Measurements from ENCODE around the gene SRPK3. TPM values are rescaled to one million over a fixed set of nuclear protein-coding genes. Genes with fewer than 3 reads are reported as not detected.

The SRPK3 gene
- polyA plus RNA-seq, 1 of the 3 experiments (the other 2 are of a cell fraction) = 0.74 TPM

GRCh38 chrX:153827903-153828302, 47.1 kb downstream of the SRPK3 start:
- TF ChIP-seq NFIC (IDR thresholded peaks at IDR 0.05; ENCODE audit: borderline replicate concordance) = no peak
- TF ChIP-seq SMC3 (IDR thresholded peaks at IDR 0.05; ENCODE audit: low read depth, low read length) = no peak
- TF ChIP-seq CHD2 (IDR thresholded peaks at IDR 0.05; ENCODE audit: low read length, partially characterized antibody) = no peak
- TF ChIP-seq EP300 (IDR thresholded peaks at IDR 0.05; ENCODE audit: borderline replicate concordance in 1 of 2, low read depth in 1 of 2, low read length in 1 of 2) = no peak
- TF ChIP-seq, protein P1, sequence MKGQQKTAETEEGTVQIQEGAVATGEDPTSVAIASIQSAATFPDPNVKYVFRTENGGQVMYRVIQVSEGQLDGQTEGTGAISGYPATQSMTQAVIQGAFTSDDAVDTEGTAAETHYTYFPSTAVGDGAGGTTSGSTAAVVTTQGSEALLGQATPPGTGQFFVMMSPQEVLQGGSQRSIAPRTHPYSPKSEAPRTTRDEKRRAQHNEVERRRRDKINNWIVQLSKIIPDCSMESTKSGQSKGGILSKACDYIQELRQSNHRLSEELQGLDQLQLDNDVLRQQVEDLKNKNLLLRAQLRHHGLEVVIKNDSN (IDR thresholded peaks at IDR 0.05; ENCODE audit: borderline replicate concordance, low read depth) = no peak
- no peak for TF ChIP-seq GABPA (IDR thresholded peaks at IDR 0.05; ENCODE audit: low read depth)
- TF ChIP-seq IRF3 (IDR thresholded peaks at IDR 0.05; ENCODE audit: low read depth, low read length) = no peak
- no peak for TF ChIP-seq FOXJ3 (CRISPR knock-in tag; IDR thresholded peaks at IDR 0.05)
- TF ChIP-seq NRF1 (IDR thresholded peaks at IDR 0.05; ENCODE audit: low read depth, low read length) = no peak
- no peak for TF ChIP-seq ELF1 (IDR thresholded peaks at IDR 0.05)
- TF ChIP-seq EZH2phosphoT487 (IDR thresholded peaks at IDR 0.05; ENCODE audit: borderline replicate concordance, low read depth) = no peak
- TF ChIP-seq RAD21 (IDR thresholded peaks at IDR 0.05; ENCODE audit: low read length) = no peak
- TF ChIP-seq GATA2 (CRISPR knock-in tag; IDR thresholded peaks at IDR 0.05) = no peak
- no peak for TF ChIP-seq MXI1 (IDR thresholded peaks at IDR 0.05; ENCODE audit: low read depth, low read length)
- no peaks in the 10 kb centered on the region for H3K36me3 ChIP-seq (replicated peaks in 1 of 2; ENCODE audit: control insufficient read depth in 1 of 2, insufficient read depth in 2 of 2, low read length in 1 of 2)
- no peak overlapping the region for H3K4me3 ChIP-seq (ENCODE audit: low read depth in 2 of 2, low read length in 1 of 2)
- CTCF ChIA-PET = interaction anchor here (1.4 kb wide), 1 partner anchor 57 kb away, joined by 4 read pairs; no protein-coding TSS in a partner anchor
- H3K9me3 ChIP-seq = no peaks in the 10 kb centered on the region
- peaks cover 0 to 2% of the 10 kb centered on the region in 2 experiments; a peak in 1 of 4 replicates for H3K4me1 ChIP-seq (ENCODE audit: control insufficient read depth in 1 of 2, insufficient read depth in 2 of 2, low read depth in 1 of 2, low read length in 1 of 2)
- H3K9ac ChIP-seq = no peak overlapping the region
- no peak overlapping the region for H3K4me2 ChIP-seq
- WGBS (ENCODE audit: low lambda C conversion rate) = 65% methylated on average over 9 of the region's 9 CpGs
- POLR2A ChIA-PET = no interaction called here
- no peak overlapping the region for H3K27ac ChIP-seq (ENCODE audit: low read depth in 2 of 2, low read length in 1 of 2)
- H4K20me1 ChIP-seq (ENCODE audit: insufficient read depth) = peaks cover 5% of the 10 kb centered on the region; the same call in 1 of the 2 replicates
- peak; percentile 8 for DNase-seq
- peaks cover 5% of the 10 kb centered on the region for H3F3A ChIP-seq (replicated peaks; ENCODE audit: insufficient read depth)
- no peak overlapping the region for H2AFZ ChIP-seq (ENCODE audit: low read depth)
- peaks cover 51% of the 10 kb centered on the region for H3K27me3 ChIP-seq (ENCODE audit: insufficient read depth)
- no peaks in the 10 kb centered on the region for H3K79me2 ChIP-seq (ENCODE audit: insufficient read depth)
- H3K9me2 ChIP-seq = no peaks in the 10 kb centered on the region

DNA sequence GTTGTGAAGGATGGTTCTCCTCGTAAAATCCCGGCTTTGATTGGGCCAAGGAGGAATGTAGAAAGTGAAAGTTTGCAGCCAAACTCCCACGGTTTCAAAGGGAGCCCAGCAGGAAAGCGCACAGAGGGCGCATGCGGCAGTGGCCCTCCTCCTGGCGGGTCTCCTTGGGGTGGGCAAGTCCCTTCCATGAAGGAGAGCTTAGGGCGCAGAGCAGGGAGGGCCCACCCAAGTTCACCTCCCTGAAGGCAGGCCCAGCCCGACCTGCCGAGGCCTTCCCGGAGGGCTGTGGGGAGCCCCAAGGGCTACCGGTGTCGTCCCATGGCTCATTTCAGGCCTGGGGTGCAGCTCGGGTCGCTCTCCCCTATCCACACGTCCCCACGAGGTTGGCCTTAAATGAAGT, 47.5 kb downstream of the SRPK3 start:
- no peaks in the 10 kb centered on the region for H3K9me2 ChIP-seq
- no peak overlapping the region for H3K4me2 ChIP-seq
- no peak overlapping the region for H3K4me3 ChIP-seq (ENCODE audit: low read depth in 2 of 2, low read length in 1 of 2)
- H2AFZ ChIP-seq (ENCODE audit: low read depth) = no peak overlapping the region
- H3K27me3 ChIP-seq (ENCODE audit: insufficient read depth) = peaks cover 55% of the 10 kb centered on the region
- ChIA-PET POLR2A (no interaction called here), CTCF (interaction anchor here (1.1 to 1.4 kb wide), 4 partner anchors 50 to 118 kb away, joined by 3 to 4 read pairs (median 3); no protein-coding TSS in a partner anchor)
- peaks cover 5% of the 10 kb centered on the region for H3F3A ChIP-seq (replicated peaks; ENCODE audit: insufficient read depth)
- no peaks in the 10 kb centered on the region for H3K9me3 ChIP-seq
- H3K27ac ChIP-seq (ENCODE audit: low read depth in 2 of 2, low read length in 1 of 2) = no peak overlapping the region
- H3K79me2 ChIP-seq (ENCODE audit: insufficient read depth) = no peaks in the 10 kb centered on the region
- H3K9ac ChIP-seq = no peak overlapping the region
- peaks cover 5% of the 10 kb centered on the region; the same call in 1 of the 2 replicates for H4K20me1 ChIP-seq (ENCODE audit: insufficient read depth)
- WGBS (ENCODE audit: low lambda C conversion rate) = 69% methylated on average over 16 of the region's 17 CpGs
- peaks cover 0 to 2% of the 10 kb centered on the region in 2 experiments; a peak in 1 of 4 replicates for H3K4me1 ChIP-seq (ENCODE audit: control insufficient read depth in 1 of 2, insufficient read depth in 2 of 2, low read depth in 1 of 2, low read length in 1 of 2)
- no peak for DNase-seq
- H3K36me3 ChIP-seq (replicated peaks in 1 of 2; ENCODE audit: control insufficient read depth in 1 of 2, insufficient read depth in 2 of 2, low read length in 1 of 2) = no peaks in the 10 kb centered on the region
- TF ChIP-seq, protein P1 (IDR thresholded peaks at IDR 0.05; ENCODE audit: borderline replicate concordance, low read depth) = no peak
- TF ChIP-seq, protein P2, sequence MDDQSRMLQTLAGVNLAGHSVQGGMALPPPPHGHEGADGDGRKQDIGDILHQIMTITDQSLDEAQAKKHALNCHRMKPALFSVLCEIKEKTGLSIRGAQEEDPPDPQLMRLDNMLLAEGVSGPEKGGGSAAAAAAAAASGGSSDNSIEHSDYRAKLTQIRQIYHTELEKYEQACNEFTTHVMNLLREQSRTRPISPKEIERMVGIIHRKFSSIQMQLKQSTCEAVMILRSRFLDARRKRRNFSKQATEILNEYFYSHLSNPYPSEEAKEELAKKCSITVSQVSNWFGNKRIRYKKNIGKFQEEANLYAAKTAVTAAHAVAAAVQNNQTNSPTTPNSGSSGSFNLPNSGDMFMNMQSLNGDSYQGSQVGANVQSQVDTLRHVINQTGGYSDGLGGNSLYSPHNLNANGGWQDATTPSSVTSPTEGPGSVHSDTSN (IDR thresholded peaks at IDR 0.05) = no peak
- TF ChIP-seq GATA2 (CRISPR knock-in tag; IDR thresholded peaks at IDR 0.05) (no peak), EZH2phosphoT487 (IDR thresholded peaks at IDR 0.05; ENCODE audit: borderline replicate concordance, low read depth) (no peak), TAF1 (IDR thresholded peaks at IDR 0.05; ENCODE audit: borderline replicate concordance, low read depth, low read length) (no peak), TCF12 (IDR thresholded peaks at IDR 0.05) (no peak), FOSL2 (IDR thresholded peaks at IDR 0.05; ENCODE audit: borderline replicate concordance, low read depth) (no peak), SIN3A (IDR thresholded peaks at IDR 0.05; ENCODE audit: borderline replicate concordance, low read depth, low read length) (no peak)
- TF ChIP-seq, protein P3, sequence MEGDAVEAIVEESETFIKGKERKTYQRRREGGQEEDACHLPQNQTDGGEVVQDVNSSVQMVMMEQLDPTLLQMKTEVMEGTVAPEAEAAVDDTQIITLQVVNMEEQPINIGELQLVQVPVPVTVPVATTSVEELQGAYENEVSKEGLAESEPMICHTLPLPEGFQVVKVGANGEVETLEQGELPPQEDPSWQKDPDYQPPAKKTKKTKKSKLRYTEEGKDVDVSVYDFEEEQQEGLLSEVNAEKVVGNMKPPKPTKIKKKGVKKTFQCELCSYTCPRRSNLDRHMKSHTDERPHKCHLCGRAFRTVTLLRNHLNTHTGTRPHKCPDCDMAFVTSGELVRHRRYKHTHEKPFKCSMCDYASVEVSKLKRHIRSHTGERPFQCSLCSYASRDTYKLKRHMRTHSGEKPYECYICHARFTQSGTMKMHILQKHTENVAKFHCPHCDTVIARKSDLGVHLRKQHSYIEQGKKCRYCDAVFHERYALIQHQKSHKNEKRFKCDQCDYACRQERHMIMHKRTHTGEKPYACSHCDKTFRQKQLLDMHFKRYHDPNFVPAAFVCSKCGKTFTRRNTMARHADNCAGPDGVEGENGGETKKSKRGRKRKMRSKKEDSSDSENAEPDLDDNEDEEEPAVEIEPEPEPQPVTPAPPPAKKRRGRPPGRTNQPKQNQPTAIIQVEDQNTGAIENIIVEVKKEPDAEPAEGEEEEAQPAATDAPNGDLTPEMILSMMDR (IDR thresholded peaks at IDR 0.05) = no peak
